ENCODE measurements around the gene BEAN1.

DNA sequence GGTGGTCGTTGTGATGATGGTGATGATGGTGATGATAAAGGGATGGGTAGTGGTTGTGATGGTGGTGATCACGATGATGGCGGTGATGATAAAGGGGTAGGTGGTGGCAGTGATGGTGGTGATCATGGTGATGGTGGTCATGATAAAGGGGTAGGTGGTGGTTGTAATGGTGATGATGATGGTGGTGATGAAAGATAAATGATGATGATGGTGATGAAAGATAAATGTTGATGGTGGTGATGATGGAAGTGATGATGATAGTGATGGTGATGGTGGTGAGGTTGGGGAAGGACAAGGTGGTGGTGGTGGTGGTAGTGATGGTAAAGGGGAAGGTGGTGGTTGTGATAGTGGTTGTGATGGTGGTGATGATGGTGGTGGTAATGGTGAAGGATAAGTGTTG, 46.7 kb upstream of the BEAN1 start:
- TF ChIP-seq, protein P1, sequence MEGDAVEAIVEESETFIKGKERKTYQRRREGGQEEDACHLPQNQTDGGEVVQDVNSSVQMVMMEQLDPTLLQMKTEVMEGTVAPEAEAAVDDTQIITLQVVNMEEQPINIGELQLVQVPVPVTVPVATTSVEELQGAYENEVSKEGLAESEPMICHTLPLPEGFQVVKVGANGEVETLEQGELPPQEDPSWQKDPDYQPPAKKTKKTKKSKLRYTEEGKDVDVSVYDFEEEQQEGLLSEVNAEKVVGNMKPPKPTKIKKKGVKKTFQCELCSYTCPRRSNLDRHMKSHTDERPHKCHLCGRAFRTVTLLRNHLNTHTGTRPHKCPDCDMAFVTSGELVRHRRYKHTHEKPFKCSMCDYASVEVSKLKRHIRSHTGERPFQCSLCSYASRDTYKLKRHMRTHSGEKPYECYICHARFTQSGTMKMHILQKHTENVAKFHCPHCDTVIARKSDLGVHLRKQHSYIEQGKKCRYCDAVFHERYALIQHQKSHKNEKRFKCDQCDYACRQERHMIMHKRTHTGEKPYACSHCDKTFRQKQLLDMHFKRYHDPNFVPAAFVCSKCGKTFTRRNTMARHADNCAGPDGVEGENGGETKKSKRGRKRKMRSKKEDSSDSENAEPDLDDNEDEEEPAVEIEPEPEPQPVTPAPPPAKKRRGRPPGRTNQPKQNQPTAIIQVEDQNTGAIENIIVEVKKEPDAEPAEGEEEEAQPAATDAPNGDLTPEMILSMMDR (IDR thresholded peaks at IDR 0.05) = no peak
- no peak for TF ChIP-seq POLR2A (IDR thresholded peaks at IDR 0.05)
